ENCODE data around the gene SLC35C1.

SLC35C1 gene

DNA sequence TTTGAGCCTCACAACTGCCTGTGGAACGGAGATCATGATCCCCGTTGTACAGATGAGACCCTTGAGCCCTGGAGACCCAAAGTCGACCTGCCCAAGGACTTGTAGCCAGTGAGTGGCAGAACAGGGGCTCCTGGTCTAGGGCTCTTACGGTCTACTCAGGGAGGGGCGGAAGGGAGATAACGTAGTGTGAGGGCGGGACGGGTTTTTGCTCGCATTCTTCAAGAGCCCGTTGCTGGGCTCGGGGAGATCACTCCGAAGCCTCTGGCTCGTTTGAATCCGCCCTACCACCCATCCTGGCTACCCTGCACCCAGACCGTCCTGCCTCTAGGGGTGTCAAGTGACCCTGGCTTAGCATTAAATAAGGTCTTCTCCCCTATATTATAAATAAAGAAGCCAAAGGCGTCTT, 43.0 kb downstream of the SLC35C1 start:
- CTCF ChIA-PET: interaction anchor here (1.8 kb wide), 1 partner anchor 25 kb away, joined by 6 read pairs; no protein-coding TSS in a partner anchor
- TF ChIP-seq CTBP1 (IDR thresholded peaks at IDR 0.05; ENCODE audit: borderline replicate concordance) (no peak), TARDBP (IDR thresholded peaks at IDR 0.05) (no peak), PKNOX1 (IDR thresholded peaks at IDR 0.05) (no peak), FOXK2 (IDR thresholded peaks at IDR 0.05) (no peak), HDGF (IDR thresholded peaks at IDR 0.05; ENCODE audit: borderline replicate concordance) (no peak), NFRKB (IDR thresholded peaks at IDR 0.05) (no peak), L3MBTL2 (conservative IDR thresholded peaks at IDR 0.05) (no peak), FOXM1 (IDR thresholded peaks at IDR 0.05; ENCODE audit: borderline replicate concordance) (no peak), ELF4 (IDR thresholded peaks at IDR 0.05) (no peak), SP1 (IDR thresholded peaks at IDR 0.05) (no peak), ZNF384 (IDR thresholded peaks at IDR 0.05) (no peak), BHLHE40 (IDR thresholded peaks at IDR 0.05; ENCODE audit: borderline replicate concordance) (no peak), SUZ12 (IDR thresholded peaks at IDR 0.05) (no peak), FOXA1 (IDR thresholded peaks at IDR 0.05) (no peak), LEF1 (IDR thresholded peaks at IDR 0.05; ENCODE audit: borderline replicate concordance) (no peak), ARNT (IDR thresholded peaks at IDR 0.05) (no peak)
- POLR2A ChIA-PET: no interaction called here
- DNase-seq (ENCODE audit: extremely low spot score): peak; percentile 61

DNA sequence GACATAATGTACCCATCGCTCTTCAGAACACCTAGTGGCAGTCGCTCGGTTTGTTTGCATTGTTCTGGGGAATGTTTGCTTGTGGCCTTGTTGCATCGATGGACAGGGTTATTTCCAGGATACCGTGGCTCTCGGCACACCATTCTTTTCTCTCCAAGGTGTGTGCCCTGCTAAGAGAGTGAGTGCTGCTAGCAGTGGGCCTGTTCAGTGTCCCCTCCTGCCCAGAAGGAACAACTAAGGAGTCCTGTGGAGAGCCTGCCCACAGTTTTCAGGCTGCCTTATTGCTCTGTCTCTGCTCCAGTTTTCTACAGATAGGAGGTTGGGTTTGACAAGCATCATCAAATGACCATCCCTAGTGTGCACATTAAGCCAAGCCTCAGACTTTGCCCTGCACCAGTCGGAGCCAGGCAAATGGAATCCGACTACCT, 43.7 kb downstream of the SLC35C1 start:
- CTCF ChIA-PET: no interaction called here
- DNase-seq (ENCODE audit: extremely low spot score): no peak
- POLR2A ChIA-PET: no interaction called here
- TF ChIP-seq FOXK2 (IDR thresholded peaks at IDR 0.05): no peak

GRCh38 chr11:45850446-45850845, 45.5 kb downstream of the SLC35C1 start:
- POLR2A ChIA-PET: no interaction called here
- CTCF ChIA-PET: no interaction called here
- TF ChIP-seq LEF1 (IDR thresholded peaks at IDR 0.05; ENCODE audit: borderline replicate concordance) (no peak), FOXA1 (IDR thresholded peaks at IDR 0.05) (no peak), BHLHE40 (IDR thresholded peaks at IDR 0.05; ENCODE audit: borderline replicate concordance) (no peak), HDGF (IDR thresholded peaks at IDR 0.05; ENCODE audit: borderline replicate concordance) (no peak), TARDBP (IDR thresholded peaks at IDR 0.05) (no peak)
- no peak for DNase-seq (ENCODE audit: extremely low spot score)

- CTCF ChIA-PET: interaction anchor here (0.6 kb wide), 1 partner anchor 678 kb away, joined by 3 read pairs; no protein-coding TSS in a partner anchor
These were observed 46.3 kb downstream of the SLC35C1 start for GRCh38 chr11:45851228-45851627.

DNA sequence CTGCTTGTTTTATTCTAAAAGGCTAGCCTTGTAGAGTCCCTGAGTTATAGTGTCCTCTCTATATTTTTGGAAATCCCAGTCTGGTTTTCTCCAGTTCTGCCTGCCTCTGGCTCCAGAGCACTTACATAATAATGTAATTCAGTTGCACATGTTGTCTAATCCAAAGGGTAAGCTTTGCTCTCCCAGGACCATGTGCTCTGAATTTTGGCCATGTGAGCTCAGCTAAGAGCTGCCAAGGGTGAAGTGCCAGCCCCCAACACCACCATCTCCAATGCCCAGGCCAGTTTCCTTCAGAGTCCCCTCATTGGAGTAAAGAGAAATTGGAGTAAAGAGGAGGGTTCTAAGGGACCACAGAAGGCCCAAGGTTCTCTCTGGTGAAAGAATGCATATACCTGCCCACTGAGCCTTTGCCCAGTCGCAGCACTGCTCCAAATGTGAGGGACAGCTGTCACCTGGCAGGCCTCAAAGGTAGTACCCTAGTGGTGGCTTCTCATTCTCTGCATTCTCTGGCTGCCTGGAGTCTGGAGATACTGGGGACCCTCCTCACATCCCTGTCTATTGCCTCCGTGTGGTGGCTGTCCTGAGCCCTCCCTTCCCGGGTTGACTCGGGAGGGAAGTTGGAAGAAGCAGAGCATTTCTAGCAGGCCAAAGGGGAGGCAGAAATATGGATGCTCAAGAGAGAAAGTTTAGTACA, 47.2 kb downstream of the SLC35C1 start:
- ChIA-PET CTCF (no interaction called here), POLR2A (no interaction called here)
- no peak for DNase-seq (ENCODE audit: extremely low spot score)
- no peak for TF ChIP-seq PKNOX1 (IDR thresholded peaks at IDR 0.05)
- TF ChIP-seq BHLHE40 (IDR thresholded peaks at IDR 0.05; ENCODE audit: borderline replicate concordance): no peak
- TF ChIP-seq LEF1 (IDR thresholded peaks at IDR 0.05; ENCODE audit: borderline replicate concordance): no peak
- no peak for TF ChIP-seq FOXK2 (IDR thresholded peaks at IDR 0.05)
- no peak for TF ChIP-seq ZNF384 (IDR thresholded peaks at IDR 0.05)
- TF ChIP-seq CTBP1 (IDR thresholded peaks at IDR 0.05; ENCODE audit: borderline replicate concordance): no peak
- TF ChIP-seq SUZ12 (IDR thresholded peaks at IDR 0.05): no peak

More at GRCh38 chr11:45851228-45851627, 46.3 kb downstream of the SLC35C1 start:
- POLR2A ChIA-PET: no interaction called here
- no peak for DNase-seq (ENCODE audit: extremely low spot score)
- TF ChIP-seq TARDBP (IDR thresholded peaks at IDR 0.05) (no peak), FOXA1 (IDR thresholded peaks at IDR 0.05) (no peak), PKNOX1 (IDR thresholded peaks at IDR 0.05) (no peak), BHLHE40 (IDR thresholded peaks at IDR 0.05; ENCODE audit: borderline replicate concordance) (no peak), SUZ12 (IDR thresholded peaks at IDR 0.05) (no peak), LEF1 (IDR thresholded peaks at IDR 0.05; ENCODE audit: borderline replicate concordance) (no peak), L3MBTL2 (conservative IDR thresholded peaks at IDR 0.05) (no peak), FOXM1 (IDR thresholded peaks at IDR 0.05; ENCODE audit: borderline replicate concordance) (no peak), SP1 (IDR thresholded peaks at IDR 0.05) (no peak), HDGF (IDR thresholded peaks at IDR 0.05; ENCODE audit: borderline replicate concordance) (no peak), FOXK2 (IDR thresholded peaks at IDR 0.05) (no peak), ELF4 (IDR thresholded peaks at IDR 0.05) (no peak), ZNF384 (IDR thresholded peaks at IDR 0.05) (no peak), CTBP1 (IDR thresholded peaks at IDR 0.05; ENCODE audit: borderline replicate concordance) (no peak), ARNT (IDR thresholded peaks at IDR 0.05) (no peak), NFRKB (IDR thresholded peaks at IDR 0.05) (no peak)

GRCh38 chr11:45852712-45853101, 47.8 kb downstream of the SLC35C1 start:
- TF ChIP-seq FOXM1 (IDR thresholded peaks at IDR 0.05; ENCODE audit: borderline replicate concordance) (no peak), FOXK2 (IDR thresholded peaks at IDR 0.05) (no peak), FOXA1 (IDR thresholded peaks at IDR 0.05) (no peak), PKNOX1 (IDR thresholded peaks at IDR 0.05) (no peak), LEF1 (IDR thresholded peaks at IDR 0.05; ENCODE audit: borderline replicate concordance) (no peak), SUZ12 (IDR thresholded peaks at IDR 0.05) (no peak), NFRKB (IDR thresholded peaks at IDR 0.05) (no peak), HDGF (IDR thresholded peaks at IDR 0.05; ENCODE audit: borderline replicate concordance) (no peak)
- no peak for DNase-seq (ENCODE audit: extremely low spot score)
- ChIA-PET CTCF (no interaction called here), POLR2A (no interaction called here)

Data from HEK293T (cell line).